Activated T-cell treated with anti-CD3 and anti-CD28 coated beads, Interleukin-2, amount 50 U/mL, for 1 hour (primary cell): ENCODE measurements around the gene TPSB2.
A peak's percentile ranks its signal among the peaks of the same experiment; 100 is the strongest.
"Not testable (repeated sequence)": the region's sequence is repeated elsewhere in the genome, so short reads cannot be mapped to it uniquely, and the experiment has no call there.

Experiments
- DNase-seq: peaks from one replicate; pipeline ENCODE4 v3.0.0-alpha.2; 2020

Gene TPSB2

DNA sequence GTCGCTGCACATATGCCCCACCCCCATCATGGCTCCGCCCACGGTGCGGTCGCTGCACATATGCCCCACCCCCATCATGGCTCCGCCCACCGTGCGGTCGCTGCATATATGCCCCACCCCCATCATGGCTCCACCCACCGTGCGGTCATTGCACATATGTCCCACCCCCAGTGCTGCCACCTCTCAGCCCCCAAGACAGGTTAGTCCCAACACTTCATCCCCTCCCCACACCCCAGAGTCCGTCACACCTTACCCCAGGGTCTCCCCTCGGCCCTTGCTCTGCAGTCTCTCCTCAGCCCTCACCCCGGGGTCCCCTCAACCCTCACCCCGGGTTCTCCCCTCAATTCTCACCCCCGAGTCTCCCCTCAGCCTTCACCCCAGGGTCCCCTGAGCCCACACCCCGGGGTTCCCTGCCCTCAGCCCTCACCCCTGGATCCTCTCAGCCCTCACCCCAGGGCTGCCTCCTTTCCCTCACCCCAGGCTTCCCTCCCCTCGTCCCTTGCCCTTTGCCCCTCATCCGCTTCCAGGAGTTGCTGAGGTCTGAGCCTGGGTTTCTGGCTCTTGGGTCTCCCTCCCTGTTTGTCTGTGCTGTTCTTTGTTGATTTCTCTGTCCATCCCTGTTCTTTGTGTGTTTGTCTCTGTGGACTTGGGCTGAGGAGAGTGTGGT is 30.5 kb downstream of the TPSB2 start:
- DNase-seq: no peak

DNA sequence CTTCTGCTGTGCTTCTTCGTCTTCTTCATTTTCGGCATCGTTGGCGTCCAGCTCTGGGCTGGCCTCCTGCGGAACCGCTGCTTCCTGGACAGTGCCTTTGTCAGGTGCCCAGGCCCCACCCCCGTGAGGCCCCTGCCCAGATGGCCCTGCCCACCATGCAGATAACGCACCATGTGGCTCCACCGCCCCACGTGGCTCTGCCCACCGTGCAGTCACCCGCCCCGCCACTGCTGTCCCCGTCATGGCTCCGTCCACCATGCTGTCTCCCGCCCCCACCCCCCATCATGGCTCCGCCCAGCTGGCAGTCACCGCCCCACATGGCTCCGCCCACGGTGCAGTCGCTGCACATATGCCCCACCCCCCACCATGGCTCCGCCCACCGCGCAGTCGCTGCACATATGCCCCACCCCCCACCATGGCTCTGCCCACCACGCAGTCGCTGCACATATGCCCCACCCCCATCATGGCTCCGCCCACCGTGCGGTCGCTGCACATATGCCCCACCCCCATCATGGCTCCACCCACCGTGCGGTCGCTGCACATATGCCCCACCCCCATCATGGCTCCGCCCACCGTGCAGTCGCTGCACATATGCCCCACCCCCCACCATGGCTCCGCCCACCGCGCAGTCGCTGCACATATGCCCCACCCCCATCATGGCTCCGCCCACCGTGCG is 31.2 kb downstream of the TPSB2 start:
- DNase-seq: not testable (repeated sequence)

DNA sequence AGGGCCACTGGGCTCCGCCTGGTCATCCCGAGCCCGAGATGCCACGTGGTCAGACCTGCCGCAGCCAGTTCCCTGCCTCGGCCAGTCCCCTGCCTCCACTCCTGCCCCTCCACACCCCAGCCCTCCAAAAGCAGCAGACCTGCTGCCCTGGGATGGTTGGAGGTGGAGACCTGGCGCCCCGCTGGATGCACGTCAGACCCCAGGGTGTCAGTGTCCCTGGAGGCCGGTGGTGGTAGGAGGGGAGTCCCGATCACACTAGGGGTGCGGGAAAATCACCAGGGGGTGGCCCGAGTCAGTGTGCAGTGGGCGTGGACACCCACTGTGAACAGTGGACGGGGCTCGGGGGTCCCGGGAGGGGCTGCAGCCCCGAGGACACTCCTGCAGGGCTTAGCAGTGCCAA is 31.8 kb downstream of the TPSB2 start:
- DNase-seq: no peak

GRCh38 chr16:1197237-1197866 is 32.6 kb downstream of the TPSB2 start:
- DNase-seq: no peak

DNA sequence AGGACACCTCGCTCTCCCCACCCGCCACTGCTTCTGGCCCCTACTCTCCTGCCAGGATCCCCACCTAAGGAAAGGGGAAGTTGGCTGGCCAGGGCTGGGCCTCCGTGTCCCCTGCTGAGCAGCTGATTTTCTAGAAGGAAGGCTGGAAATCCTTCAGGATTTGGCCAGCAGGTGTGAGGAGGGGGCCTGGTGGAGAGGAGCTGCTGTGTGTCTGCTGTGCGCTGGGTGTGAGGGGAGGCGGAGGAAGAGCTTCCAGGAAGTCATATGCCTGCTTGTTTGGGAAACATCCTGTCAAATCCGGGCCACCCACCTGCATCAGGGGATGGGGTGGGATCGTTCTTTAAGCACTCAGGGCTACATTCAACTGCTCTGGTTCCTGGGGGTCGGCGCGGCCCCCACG is 33.5 kb downstream of the TPSB2 start:
- DNase-seq: no peak

GRCh38 chr16:1195393-1195666 is 34.7 kb downstream of the TPSB2 start:
- DNase-seq: no peak

DNA sequence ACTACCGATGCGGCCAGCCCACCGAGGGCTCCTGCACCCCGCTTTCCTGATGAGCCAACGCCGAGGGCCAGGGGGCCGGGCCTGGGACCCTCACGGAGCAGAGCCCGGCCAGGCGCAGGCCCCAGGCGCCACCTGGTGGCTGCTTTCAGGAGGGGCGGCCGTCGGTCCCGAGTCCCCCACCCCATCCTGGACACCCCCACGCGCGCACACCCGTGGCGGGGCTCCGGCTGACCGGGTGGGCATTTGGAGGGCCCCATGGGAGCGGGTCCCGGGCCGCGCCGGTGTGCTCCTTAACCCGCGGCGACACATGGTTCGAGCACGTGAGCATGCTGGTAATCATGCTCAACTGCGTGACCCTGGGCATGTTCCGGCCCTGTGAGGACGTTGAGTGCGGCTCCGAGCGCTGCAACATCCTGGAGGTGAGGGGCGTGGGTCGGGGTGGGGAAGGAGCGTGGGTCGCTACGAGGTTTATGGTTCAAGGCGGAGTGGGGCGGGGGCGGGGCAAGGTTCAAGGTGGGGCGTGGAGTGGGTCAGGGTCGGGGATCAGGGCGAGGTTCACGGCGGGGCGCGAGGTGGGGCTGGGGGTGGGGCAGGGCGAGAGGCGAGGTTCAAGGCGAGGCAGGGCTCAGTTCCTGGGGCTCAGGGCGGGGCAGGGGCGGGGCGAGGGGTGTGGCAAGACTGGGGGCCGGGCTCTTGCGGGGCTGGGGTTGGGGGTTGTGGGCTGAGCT is 35.2 kb downstream of the TPSB2 start:
- DNase-seq: peak; percentile 40

DNA sequence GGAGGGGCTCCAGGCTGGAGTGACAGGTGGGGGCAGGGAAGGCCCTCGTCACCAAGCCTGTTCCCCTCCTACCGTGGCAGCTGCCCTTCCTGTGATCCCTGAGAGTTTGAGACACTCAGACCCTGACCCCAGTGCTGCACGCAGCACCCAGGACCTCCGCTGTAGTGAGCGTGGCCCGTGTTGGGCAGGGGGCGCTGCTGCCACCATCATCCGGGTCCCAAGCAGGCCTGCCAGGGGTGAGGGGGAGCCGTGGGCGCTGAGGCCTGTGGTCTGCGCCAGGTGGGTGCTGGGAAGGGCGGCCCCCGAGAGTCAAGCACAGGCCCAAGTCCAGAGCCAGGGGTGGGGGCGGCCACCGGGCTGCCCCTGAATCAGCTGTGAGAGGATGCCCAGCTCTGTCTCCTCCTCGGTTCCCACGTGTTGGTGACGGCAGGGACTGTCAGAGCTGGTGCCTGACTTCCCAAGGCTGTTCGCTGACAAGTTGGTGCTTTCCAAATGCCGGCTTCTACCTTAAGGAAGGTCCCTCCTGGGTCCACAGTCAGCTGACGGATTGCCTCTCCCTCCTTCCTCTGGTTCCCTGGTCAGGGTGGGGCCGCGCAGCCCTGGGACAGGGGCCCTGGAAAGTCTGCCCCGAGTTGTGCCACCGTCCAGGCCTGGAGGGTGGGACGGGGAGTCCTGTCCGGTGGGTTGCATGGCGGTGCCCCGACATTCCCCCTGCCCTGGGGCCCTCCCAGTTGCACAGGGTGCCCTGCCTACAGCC is 36.0 kb downstream of the TPSB2 start:
- DNase-seq: no peak

GRCh38 chr16:1193143-1193824 is 36.7 kb downstream of the TPSB2 start:
- no peak for DNase-seq

GRCh38 chr16:1192384-1193073 is 37.5 kb downstream of the TPSB2 start:
- no peak for DNase-seq

- not testable (repeated sequence) for DNase-seq
Measured at GRCh38 chr16:1190789-1191188, 39.2 kb downstream of the TPSB2 start.

DNA sequence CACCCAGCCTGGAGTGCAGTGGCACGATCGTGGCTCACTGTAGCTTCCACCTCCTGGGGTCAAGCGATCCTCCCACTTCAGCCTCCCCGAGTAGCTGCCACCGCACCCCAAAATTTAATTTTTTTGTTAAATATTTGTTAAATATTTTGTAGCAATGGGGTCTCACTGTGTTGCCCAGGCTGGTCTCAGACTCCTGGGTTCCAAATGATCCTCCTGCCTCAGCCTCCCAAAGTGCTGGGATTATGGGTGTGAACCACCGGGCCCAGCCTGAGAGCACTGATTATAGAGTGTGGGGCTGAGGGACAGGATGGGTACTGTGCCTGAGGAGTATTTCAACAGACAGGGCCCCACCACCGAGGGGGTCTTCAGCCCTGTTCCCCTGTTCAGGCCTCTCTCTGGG is 40.5 kb downstream of the TPSB2 start:
- no peak for DNase-seq

- DNase-seq: peak; percentile 61
Measured at GRCh38 chr16:1188432-1189189, 41.4 kb downstream of the TPSB2 start.

- DNase-seq: not testable (repeated sequence)
Measured at GRCh38 chr16:1185460-1186207, 44.4 kb downstream of the TPSB2 start.

GRCh38 chr16:1184980-1185379 is 45.0 kb downstream of the TPSB2 start:
- DNase-seq: no peak

DNA sequence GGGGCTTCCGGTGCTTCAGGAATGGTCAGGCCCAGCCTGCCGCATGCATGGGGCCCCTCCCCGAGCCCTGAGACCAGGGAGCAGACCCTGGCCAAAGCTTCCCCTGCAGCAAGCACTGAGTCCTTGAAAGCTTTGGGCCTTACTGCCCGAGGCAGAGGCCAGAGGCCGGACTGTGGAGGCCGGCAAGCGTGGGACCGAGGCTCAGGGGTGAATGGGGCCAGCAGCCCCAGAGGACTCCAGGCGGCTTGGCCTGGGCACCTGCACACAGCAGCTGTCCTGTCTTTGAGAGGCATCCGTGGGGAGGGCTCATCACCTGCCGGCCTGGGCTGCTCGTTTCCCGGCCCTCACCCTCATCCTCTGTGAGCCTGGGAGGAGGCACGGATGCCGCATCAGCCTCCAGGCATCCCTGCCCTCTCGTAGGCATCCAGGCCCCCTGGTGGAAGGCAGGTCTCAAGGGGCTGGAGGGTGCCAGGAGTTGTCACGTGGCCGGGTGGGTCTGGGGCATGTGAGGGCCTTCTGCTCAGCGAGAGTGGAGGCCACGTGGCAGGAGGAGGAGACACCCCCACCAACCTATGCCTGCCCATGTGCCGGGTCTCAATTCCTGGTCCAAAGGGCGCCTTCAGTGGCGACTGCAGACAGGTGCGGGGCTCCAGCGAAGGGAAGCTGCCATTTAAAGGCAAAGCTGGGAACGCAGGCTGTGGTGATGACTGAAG is 45.7 kb downstream of the TPSB2 start:
- no peak for DNase-seq

GRCh38 chr16:1182950-1183907 is 46.8 kb downstream of the TPSB2 start:
- DNase-seq: no peak

DNA sequence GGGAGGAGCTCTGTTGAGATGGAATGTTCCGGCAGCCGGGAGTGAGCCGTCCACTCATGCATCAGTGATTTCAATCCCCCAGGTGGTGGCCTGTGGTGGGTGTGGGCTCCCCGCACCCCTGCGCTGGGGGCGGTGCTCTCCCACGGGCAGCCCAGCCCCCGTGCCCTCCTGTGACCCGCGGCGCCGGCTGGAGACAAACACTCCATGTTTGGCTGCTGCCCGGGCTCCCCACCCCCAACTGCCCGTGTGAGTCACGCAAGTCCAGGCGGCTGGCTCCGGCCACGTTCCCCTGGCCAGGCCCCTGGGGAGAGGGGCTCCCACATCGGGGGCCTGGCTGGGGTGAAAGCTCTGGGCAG is 47.7 kb downstream of the TPSB2 start:
- DNase-seq: no peak
